ENCODE measurements around the gene FAM135A.
"Not testable (repeated sequence)": the region's sequence is repeated elsewhere in the genome, so short reads cannot be mapped to it uniquely, and the experiment has no call there.

FAM135A gene

GRCh38 chr6:70609181-70609580 is 195.9 kb downstream of the FAM135A start:
- DNase-seq (ENCODE audit: low spot score); FAIRE-seq: not testable (repeated sequence)
